PC-3 (cell line): ENCODE measurements around the gene SRRM1. TPM values are rescaled to one million over a fixed set of nuclear protein-coding genes. Genes with fewer than 3 reads are reported as not detected.
A peak's percentile ranks its signal among the peaks of the same experiment; 100 is the strongest.
"Not testable (repeated sequence)": the region's sequence is repeated elsewhere in the genome, so short reads cannot be mapped to it uniquely, and the experiment has no call there.

Experiments used
- ATAC-seq: fragments of 200-7000 bp; cut with Tn5 transposase; 2 replicates; pipeline ENCODE4 v1.9.1; 2020; ENCODE audit warnings: mild to moderate bottlenecking, moderate library complexity
- BruUV-seq: library from RNA; stranded (reverse); fragments of 400-500 nt; replicated peaks from 2 replicates; lab custom pipeline; 2021; lab: Mats Ljungman, UMichigan
- CTCF ChIA-PET: fragments of 300-600 bp; sonication (Branson Sonifier 250); formaldehyde crosslinking; loops from one replicate; lab custom pipeline; 2022; ENCODE audit warnings: antibody characterized with exemption; lab: Charles Lee
- POLR2A ChIA-PET: fragments of 300-600 bp; sonication (Branson Sonifier 250); formaldehyde crosslinking; loops from one replicate; lab custom pipeline; 2022; ENCODE audit warnings: antibody characterized with exemption; ENCODE audit not compliant: unreplicated experiment; lab: Charles Lee
- DNase-seq: peaks from one replicate; pipeline ENCODE4 v3.0.0-alpha.2; 2015
- H2AFZ ChIP-seq: fragments of 300-600 bp; sonication (generic); 2 replicates; pipeline ENCODE4 v1.6.0; 2016; ENCODE audit warnings: antibody characterized with exemption, low read length
- H3F3A ChIP-seq: fragments of 300-600 bp; sonication (generic); one replicate; pipeline ENCODE4 v1.6.0; 2017; ENCODE audit warnings: antibody characterized with exemption, low read length, control low read depth, mild to moderate bottlenecking; ENCODE audit not compliant: unreplicated experiment
- H3K27ac ChIP-seq: fragments of 300-600 bp; sonication (generic); 2 replicates; pipeline ENCODE4 v1.5.1; 2016; ENCODE audit warnings: mild to moderate bottlenecking, low read length
- H3K27me3 ChIP-seq: fragments of 300-600 bp; sonication (generic); 2 replicates; pipeline ENCODE4 v1.6.1; 2016; ENCODE audit warnings: low read length, mixed read lengths
- H3K36me3 ChIP-seq: fragments of 300-600 bp; sonication (generic); 2 replicates; pipeline ENCODE4 v1.6.1; 2016; ENCODE audit warnings: low read depth, mixed run types, low read length, mixed read lengths
- H3K4me1 ChIP-seq: fragments of 300-600 bp; sonication (generic); 2 replicates; pipeline ENCODE4 v1.5.1; 2016; ENCODE audit warnings: low read length; ENCODE audit not compliant: insufficient read depth
- H3K4me2 ChIP-seq: fragments of 300-600 bp; sonication (generic); 2 replicates; pipeline ENCODE4 v1.6.0; 2016; ENCODE audit warnings: low read length
- H3K4me3 ChIP-seq: fragments of 300-600 bp; sonication (generic); 2 replicates; pipeline ENCODE4 v1.5.1; 2016; ENCODE audit warnings: mild to moderate bottlenecking, low read length, mixed read lengths
- H3K79me2 ChIP-seq: fragments of 300-600 bp; sonication (generic); 2 replicates; pipeline ENCODE4 v1.6.1; 2017; ENCODE audit warnings: low read length, mixed read lengths
- H3K9ac ChIP-seq: fragments of 300-600 bp; sonication (generic); 2 replicates; pipeline ENCODE4 v1.6.0; 2016; ENCODE audit warnings: mild to moderate bottlenecking, low read length
- H3K9me2 ChIP-seq: fragments of 300-600 bp; sonication (generic); replicated peaks from 2 replicates; pipeline ENCODE4 v1.6.1; 2016; ENCODE audit warnings: mixed run types, low read length, mixed read lengths
- H3K9me3 ChIP-seq: fragments of 300-600 bp; sonication (generic); 2 replicates; pipeline ENCODE4 v1.6.1; 2016; ENCODE audit warnings: low read length, mixed read lengths
- H4K20me1 ChIP-seq: fragments of 300-600 bp; sonication (generic); 2 replicates; pipeline ENCODE4 v1.6.1; 2016; ENCODE audit warnings: low read length, mixed read lengths
- CTCF ChIP-seq: fragments of 300-600 bp; sonication (generic); conservative IDR thresholded peaks from 2 replicates; pipeline ENCODE4 v1.5.1; 2017; ENCODE audit warnings: antibody characterized with exemption, low read depth, mild to moderate bottlenecking, low read length
- EZH2 ChIP-seq: fragments of 300-600 bp; sonication (generic); IDR thresholded peaks from one replicate; pipeline ENCODE4 v1.6.1; 2017; ENCODE audit warnings: antibody characterized with exemption, mild to moderate bottlenecking, low read length; ENCODE audit not compliant: unreplicated experiment
- EZH2phosphoT487 ChIP-seq: fragments of 300-600 bp; sonication (generic); IDR thresholded peaks from 2 replicates; pipeline ENCODE4 v1.6.1; 2018; ENCODE audit warnings: mild to moderate bottlenecking, antibody characterized with exemption, low read length, borderline replicate concordance
- intact Hi-C: fragments of 100-400 bp; cut with micrococcal nuclease; formaldehyde crosslinking; loops from 2 replicates; pipeline ENCODE4 v1.9.0; 2023
- total RNA-seq: library from RNA; depleted of rRNA; stranded (reverse); fragments of >200 nt; gene quantifications from 2 replicates; pipeline ENCODE4 v1.2.3, GENCODE V29; 2014

The SRRM1 gene
- total RNA-seq, 1 experiment from 2014 or later, result 30.7 TPM

- no peaks in the 10 kb centered on the region for H3K9me3 ChIP-seq
- BruUV-seq, result TSS peak; percentile 99
- ATAC-seq, result peak; percentile 7; the same call in 1 of the 2 replicates
- peak overlapping the region; percentile 72 for H3K27ac ChIP-seq
- TF ChIP-seq EZH2, result no peak
- no peak for TF ChIP-seq CTCF
- TF ChIP-seq EZH2phosphoT487, result no peak
- no peaks in the 10 kb centered on the region for H3F3A ChIP-seq
- peaks cover 26% of the 10 kb centered on the region for H3K4me1 ChIP-seq
- peak overlapping the region; percentile 74 for H3K4me2 ChIP-seq
- no peaks in the 10 kb centered on the region for H3K27me3 ChIP-seq
- intact Hi-C loops, result loop anchor here (1.0 kb wide), 1 partner anchor 41 kb away; the partner anchor contains the start of gene CLIC4
- peak overlapping the region; percentile 60 for H3K9ac ChIP-seq
- no peaks in the 10 kb centered on the region for H3K79me2 ChIP-seq
- no peaks in the 10 kb centered on the region for H4K20me1 ChIP-seq
- H2AFZ ChIP-seq, result 0 out of 2 replicates have a peak overlapping the region, but pooled peaks have one; percentile 35
- DNase-seq, result peak; percentile 61
- H3K4me3 ChIP-seq, result peak overlapping the region; percentile 34; the same call in 1 of the 2 replicates
- no peaks in the 10 kb centered on the region for H3K36me3 ChIP-seq
- no peaks in the 10 kb centered on the region for H3K9me2 ChIP-seq
- CTCF ChIA-PET, result interaction anchor here (0.5 to 1.0 kb wide), 3 partner anchors 41 to 223 kb away, joined by 3 to 4 read pairs (median 3); partner anchors contain the start of gene CLIC4
- POLR2A ChIA-PET, result interaction anchor here (1.3 kb wide), 1 partner anchor 40 kb away, joined by 4 read pairs; the partner anchor contains the start of gene CLIC4
Observed at GRCh38 chr1:24704411-24705259, 61.5 kb downstream of the SRRM1 start.

- ChIA-PET POLR2A (interaction anchor here (1.3 kb wide), 1 partner anchor 40 kb away, joined by 4 read pairs; the partner anchor contains the start of gene CLIC4), CTCF (interaction anchor here (0.6 to 1.1 kb wide), 5 partner anchors 17 to 129 kb away, joined by 3 to 5 read pairs (median 4); partner anchors contain the start of gene CLIC4)
- Histone ChIP-seq H3K4me1 (peaks cover 31% of the 10 kb centered on the region), H4K20me1 (no peaks in the 10 kb centered on the region), H3F3A (no peaks in the 10 kb centered on the region), H3K9me3 (no peaks in the 10 kb centered on the region), H3K27me3 (no peaks in the 10 kb centered on the region), H3K4me3 (peak overlapping the region; percentile 52), H3K9ac (peak overlapping the region; percentile 60), H2AFZ (peak overlapping the region; percentile 68), H3K9me2 (no peaks in the 10 kb centered on the region), H3K79me2 (no peaks in the 10 kb centered on the region), H3K27ac (peak overlapping the region; percentile 72), H3K36me3 (no peaks in the 10 kb centered on the region), H3K4me2 (peak overlapping the region; percentile 74)
- ATAC-seq (peak; percentile 98), DNase-seq (peak; percentile 98)
- intact Hi-C loops, result loop anchor here (1.0 kb wide), 1 partner anchor 40 kb away; the partner anchor contains the start of gene CLIC4
- TF ChIP-seq EZH2phosphoT487, result no peak
- TF ChIP-seq EZH2, result no peak
- TF ChIP-seq CTCF, result no peak
- no TSS peak for BruUV-seq
Observed at GRCh38 chr1:24705260-24706073, 62.4 kb downstream of the SRRM1 start.

- H4K20me1 ChIP-seq, H3K9me3 ChIP-seq, ATAC-seq, DNase-seq, H3K27me3 ChIP-seq, H3F3A ChIP-seq, H3K79me2 ChIP-seq, H3K36me3 ChIP-seq, H3K9me2 ChIP-seq, BruUV-seq, intact Hi-C loops: not testable (repeated sequence)
- ChIA-PET POLR2A (interaction anchor here (1.3 kb wide), 1 partner anchor 39 kb away, joined by 4 read pairs; the partner anchor contains the start of gene CLIC4), CTCF (interaction anchor here (1.1 kb wide), 1 partner anchor 17 kb away, joined by 3 read pairs; no protein-coding TSS in a partner anchor)
- Histone ChIP-seq H3K27ac (peak overlapping the region; percentile 72), H3K9ac (peak overlapping the region; percentile 18; the same call in 1 of the 2 replicates), H3K4me1 (peaks cover 31% of the 10 kb centered on the region), H3K4me2 (peak overlapping the region; percentile 74), H3K4me3 (peak overlapping the region; percentile 52), H2AFZ (peak overlapping the region; percentile 68)
Observed at GRCh38 chr1:24706074-24706389, 62.9 kb downstream of the SRRM1 start.
